Measurements from ENCODE around the gene SIK3.

The SIK3 gene

DNA sequence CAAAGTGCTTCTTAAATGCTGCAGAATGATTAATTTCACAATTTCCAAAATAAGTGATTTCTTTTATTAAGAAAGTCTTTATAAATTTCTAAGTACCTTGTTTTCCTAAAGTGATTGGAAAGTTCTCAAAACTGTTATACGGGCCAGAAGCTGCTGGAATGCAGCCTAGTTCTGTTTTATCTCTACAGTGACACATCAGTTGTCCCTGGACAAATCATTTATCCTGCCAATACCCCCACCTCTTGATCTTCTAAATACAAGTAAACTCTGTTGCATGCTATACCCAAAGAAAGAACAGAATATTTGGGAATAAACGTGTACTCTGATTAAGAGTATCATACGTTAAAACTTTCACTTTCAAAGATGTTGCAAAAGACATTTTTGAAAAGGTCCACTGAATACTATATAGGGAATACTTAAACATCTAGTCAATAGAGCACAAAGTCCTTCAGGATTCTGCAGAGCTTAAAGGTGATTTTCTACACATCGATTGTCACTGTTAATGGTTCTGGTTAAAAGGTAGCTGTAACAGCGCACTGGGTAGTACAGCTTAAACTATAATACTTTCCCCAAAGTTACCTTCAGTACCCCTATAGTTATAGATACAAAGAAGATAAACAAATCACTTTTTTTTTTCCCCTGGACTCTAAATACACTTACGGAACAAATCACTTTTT lies 168.7 kb downstream of the SIK3 start:
- TF ChIP-seq, protein P1, sequence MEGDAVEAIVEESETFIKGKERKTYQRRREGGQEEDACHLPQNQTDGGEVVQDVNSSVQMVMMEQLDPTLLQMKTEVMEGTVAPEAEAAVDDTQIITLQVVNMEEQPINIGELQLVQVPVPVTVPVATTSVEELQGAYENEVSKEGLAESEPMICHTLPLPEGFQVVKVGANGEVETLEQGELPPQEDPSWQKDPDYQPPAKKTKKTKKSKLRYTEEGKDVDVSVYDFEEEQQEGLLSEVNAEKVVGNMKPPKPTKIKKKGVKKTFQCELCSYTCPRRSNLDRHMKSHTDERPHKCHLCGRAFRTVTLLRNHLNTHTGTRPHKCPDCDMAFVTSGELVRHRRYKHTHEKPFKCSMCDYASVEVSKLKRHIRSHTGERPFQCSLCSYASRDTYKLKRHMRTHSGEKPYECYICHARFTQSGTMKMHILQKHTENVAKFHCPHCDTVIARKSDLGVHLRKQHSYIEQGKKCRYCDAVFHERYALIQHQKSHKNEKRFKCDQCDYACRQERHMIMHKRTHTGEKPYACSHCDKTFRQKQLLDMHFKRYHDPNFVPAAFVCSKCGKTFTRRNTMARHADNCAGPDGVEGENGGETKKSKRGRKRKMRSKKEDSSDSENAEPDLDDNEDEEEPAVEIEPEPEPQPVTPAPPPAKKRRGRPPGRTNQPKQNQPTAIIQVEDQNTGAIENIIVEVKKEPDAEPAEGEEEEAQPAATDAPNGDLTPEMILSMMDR (IDR thresholded peaks at IDR 0.05; ENCODE audit: low read depth, low read length, missing control alignments) = no peak
- no peak for DNase-seq (ENCODE audit: extremely low read depth, low read depth)
- no peak overlapping the region for H3K4me3 ChIP-seq (replicated peaks; ENCODE audit: low read depth, low read length)

DNA sequence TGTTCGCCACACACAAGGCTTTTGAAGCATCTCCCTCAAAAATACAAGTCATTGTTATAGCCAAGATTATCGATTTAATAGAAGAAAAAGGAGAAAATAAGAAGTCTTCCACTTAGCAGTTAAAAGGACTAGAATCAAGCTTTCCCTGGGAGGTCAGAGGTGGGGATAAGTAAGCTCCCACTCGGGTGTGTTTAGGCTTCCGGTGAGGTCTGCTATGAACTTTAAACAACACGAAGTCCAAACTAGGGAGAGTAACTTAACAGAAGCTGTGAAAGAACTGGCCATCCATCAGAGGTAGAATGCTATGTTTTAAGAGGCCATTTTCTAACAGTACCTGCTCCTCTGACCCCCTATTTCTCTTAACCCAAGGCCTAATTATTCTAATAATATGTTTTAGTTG lies 169.4 kb downstream of the SIK3 start:
- TF ChIP-seq, protein P1 (IDR thresholded peaks at IDR 0.05; ENCODE audit: low read depth, low read length, missing control alignments) = no peak
- no peak for DNase-seq (ENCODE audit: extremely low read depth, low read depth)
- H3K4me3 ChIP-seq (replicated peaks; ENCODE audit: low read depth, low read length) = no peak overlapping the region

DNA sequence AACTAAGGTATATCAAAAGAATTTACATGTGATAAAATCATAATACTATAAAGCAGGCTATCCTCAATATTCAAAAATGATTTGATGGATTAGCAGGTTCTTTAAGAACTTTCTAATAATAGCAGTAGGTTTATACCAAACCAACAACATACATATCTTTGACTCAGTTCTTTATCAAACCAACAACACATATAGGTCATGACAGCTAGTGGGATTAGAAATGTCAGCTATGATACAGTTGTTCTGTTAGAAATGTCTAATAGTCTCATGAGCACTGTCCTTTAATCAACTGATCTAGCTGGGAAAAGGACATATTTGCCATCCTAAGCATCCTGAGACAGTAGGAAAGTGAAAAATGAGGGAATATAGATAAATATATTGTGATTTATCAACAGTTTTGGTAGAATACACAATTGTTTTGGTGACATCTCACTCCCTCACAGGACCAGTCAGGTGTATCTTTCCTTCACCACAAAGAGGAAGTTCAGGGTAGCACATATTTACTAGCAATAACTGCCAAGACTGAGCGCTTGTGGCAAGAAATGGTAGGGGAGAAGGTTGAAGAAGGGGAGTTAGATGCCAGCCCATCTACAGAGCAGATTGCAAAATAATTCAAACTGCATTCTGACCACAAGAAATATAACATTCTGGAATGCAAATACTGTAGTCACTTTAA lies 170.0 kb downstream of the SIK3 start:
- TF ChIP-seq, protein P1 (IDR thresholded peaks at IDR 0.05; ENCODE audit: low read depth, low read length, missing control alignments) = no peak
- H3K4me3 ChIP-seq (replicated peaks; ENCODE audit: low read depth, low read length) = no peak overlapping the region
- DNase-seq (ENCODE audit: extremely low read depth, low read depth) = no peak

DNA sequence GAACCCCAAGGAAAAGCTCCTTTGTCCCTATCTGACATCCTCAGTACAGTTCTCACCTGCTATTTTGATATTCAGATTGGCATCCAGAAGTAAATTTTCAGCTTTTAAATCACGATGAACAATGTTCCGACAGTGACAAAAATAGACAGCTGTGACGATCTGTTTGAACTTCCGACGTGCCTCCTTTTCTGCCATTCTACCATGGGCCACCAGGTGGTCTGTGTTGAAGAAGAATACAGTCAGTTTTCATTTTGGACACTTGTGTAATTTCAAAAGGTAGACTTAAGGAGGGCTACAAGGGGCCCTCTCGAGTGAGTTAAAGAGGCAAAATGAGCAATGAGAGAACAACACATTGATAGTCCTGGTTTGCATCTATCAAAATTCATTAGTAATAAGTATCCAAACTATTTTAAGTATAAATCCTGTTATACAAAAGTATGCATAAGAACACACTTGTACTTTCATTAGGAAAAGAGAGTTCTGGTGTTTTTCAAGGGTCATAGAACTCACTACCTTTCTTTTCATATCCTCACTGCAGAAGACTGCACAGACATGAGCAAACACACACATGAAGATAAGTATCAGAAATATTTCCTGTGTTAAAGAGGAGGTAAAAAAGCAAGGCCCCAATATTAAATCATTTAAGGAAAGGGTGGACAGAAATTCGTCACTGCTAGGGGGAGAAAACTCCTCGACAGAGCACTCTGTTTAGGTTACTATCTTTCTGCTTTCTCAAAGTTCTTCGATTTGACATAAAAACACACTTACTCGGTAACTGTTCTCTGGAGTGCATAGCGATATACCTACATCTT lies 170.9 kb downstream of the SIK3 start:
- no peak for DNase-seq (ENCODE audit: extremely low read depth, low read depth)
- H3K4me3 ChIP-seq (replicated peaks; ENCODE audit: low read depth, low read length) = no peak overlapping the region
- TF ChIP-seq, protein P1 (IDR thresholded peaks at IDR 0.05; ENCODE audit: low read depth, low read length, missing control alignments) = peak; percentile 47

DNA sequence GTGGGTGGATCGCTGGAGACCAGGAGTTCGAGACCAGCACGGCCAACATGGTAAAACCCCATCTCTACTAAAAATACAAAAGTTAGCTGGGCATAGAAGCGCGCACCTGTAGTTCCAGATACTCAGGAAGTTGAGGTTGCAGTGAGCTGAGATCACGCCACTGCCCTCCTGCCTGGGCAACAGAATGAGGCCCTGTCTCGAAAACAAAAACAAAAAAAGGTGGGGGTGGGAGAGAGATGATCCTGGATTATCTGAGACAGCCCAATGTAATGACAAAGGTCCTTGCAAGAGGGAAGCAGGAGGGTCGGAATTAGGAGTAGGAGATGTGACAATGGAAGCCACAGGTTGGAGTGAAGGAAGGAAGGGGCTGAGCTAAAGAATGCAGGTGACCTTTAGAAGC lies 173.2 kb downstream of the SIK3 start:
- H3K4me3 ChIP-seq (replicated peaks; ENCODE audit: low read depth, low read length) = no peak overlapping the region
- no peak for DNase-seq (ENCODE audit: extremely low read depth, low read depth)
- TF ChIP-seq, protein P1 (IDR thresholded peaks at IDR 0.05; ENCODE audit: low read depth, low read length, missing control alignments) = no peak

DNA sequence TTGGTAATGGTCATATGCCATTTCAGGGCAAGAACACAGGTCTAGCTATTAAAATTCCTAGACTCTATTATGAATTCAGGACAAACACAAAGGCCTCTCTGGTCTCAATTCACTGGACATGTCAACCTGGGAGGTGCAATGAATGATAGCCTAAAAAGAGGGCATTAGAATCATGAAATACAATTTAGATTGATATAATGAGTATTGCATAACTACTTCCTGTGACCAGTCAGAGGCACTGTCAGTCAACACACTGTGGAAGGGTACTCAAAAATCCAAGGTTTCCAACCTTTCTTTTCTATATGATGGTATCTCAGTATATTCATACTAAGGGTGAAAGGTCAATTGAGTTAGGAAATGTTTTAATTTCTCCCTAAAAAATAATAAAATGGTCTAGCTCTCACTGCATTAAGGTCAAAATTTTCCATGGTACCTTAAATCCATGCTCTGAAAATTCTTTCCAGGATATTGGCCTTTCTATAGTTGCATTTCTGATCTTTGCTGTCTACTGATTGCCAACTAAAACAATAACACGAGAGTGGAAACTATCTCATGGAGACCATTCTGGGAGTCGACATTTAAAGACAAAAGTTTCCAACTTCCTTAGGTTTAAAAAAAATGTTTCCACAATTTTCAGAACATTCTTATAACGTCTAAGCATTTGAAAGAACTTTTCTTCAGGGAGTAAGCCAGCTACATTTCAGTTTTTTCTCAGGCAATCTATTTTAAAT lies 179.1 kb downstream of the SIK3 start:
- no peak for DNase-seq (ENCODE audit: extremely low read depth, low read depth)
- H3K4me3 ChIP-seq (replicated peaks; ENCODE audit: low read depth, low read length) = no peak overlapping the region
- TF ChIP-seq, protein P1 (IDR thresholded peaks at IDR 0.05; ENCODE audit: low read depth, low read length, missing control alignments) = no peak

Measured in HFF-Myc (cell line).